ENCODE data around the gene CLEC14A.
A peak's percentile ranks its signal among the peaks of the same experiment; 100 is the strongest.

Gene CLEC14A

GRCh38 chr14:38248321-38249028, 7.4 kb downstream of the CLEC14A start:
- no peak for DNase-seq

DNA sequence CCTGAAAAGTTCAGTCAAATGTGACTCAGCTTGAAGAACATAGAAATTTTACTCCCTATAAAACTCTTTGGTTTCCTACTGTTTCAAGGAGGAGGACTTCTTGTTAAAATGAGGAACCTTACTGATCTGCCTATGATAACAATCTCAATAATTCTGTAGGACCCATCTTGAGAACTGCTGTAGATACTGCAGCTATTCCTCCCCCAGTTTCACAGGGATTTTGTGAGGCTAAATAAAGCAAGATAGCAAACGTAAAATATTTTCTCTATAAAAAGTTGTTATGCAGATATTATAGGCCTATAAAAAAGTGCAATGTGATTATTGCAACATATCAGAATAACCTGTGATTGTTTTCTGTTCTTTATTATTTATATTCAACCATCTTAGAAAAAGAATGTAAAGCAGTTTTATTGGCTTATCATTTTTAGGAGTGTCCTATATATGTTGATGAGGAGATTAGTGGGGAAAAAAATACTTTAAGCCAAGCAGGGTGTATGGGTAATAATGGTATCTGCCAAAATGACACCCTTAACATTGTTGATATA, 12.1 kb downstream of the CLEC14A start:
- DNase-seq: no peak

DNA sequence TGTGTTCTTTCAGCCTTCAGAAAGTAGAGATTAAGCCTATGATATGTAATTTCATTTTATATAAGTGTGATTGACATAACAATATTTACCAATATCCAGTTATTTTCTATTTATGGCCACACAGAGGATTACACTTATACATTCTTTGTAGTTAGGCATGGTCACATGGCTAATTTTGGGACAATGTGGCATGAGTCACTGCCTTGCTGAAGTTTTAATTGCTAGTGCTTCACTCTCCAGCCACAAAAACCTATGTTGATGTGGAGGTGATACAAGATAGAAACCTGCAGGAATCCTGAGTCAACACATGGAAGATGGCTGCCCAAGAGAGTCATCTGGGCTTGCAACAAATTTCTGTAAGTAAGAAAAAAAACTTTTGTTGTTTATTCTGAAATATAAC, 17.0 kb downstream of the CLEC14A start:
- no peak for DNase-seq

- no peak for DNase-seq
These were observed 17.6 kb downstream of the CLEC14A start for GRCh38 chr14:38238332-38238731.

GRCh38 chr14:38233218-38233617, 22.7 kb downstream of the CLEC14A start:
- DNase-seq: no peak

GRCh38 chr14:38226366-38226765, 29.5 kb downstream of the CLEC14A start:
- no peak for DNase-seq

- DNase-seq: no peak
These were observed 29.9 kb downstream of the CLEC14A start for GRCh38 chr14:38225946-38226345.

DNA sequence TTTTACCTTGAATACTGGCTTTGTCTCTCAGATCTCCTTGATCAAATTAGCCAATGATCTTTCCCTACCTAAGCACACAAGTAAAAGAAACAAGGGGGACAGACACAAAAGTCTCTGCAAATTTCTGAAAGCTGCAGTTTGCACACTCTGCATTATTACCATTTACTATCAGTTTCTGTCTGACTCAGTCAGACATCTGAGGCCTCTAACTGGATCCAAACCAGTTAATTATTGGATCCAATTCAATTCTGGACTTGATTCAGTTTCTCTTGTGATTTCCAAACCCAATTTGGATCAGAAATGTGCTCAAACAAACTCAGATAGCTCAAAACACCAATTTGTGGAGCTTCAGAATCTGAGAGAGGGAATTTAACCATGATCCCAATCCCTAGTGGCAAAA, 31.6 kb downstream of the CLEC14A start:
- DNase-seq: peak in 1 of 2 experiments; percentile 20

DNA sequence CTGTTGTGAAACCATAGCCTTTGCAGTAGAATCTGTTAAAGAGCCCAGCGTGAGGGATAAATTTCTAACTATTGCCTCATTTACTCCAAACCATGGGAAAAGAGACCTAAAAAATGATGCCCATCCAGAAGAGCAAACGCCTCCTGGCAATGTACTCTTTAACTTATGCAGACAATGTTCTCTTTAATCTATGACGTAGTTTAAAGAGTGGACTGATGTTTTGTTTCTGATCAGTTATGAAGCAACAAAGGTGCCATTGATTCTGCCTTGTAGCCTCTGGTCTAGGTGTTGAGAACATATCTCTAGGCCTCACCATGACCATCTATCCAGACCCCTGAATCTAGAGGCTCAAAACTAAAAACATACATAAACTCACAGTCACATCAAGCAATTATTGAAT, 34.8 kb downstream of the CLEC14A start:
- no peak for DNase-seq

DNA sequence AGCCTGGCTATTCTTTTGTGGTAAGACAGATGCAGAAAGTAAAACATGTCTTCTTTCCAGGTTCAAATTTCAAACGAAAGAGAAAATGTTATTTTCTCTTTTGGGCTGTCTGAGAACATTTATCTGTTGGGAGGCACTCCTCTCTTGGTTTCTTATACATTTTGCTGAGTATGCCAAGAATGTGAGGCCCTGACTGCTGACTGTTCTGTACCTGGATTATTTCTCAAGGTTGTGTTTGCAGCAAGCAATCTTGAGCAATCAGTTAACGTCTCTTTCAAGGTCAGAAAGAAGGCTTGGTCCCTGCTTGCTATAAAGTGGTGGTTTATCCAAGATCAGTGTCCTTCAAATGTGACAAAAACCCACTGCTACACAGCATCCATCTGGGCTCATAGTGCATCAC, 38.3 kb downstream of the CLEC14A start:
- no peak for DNase-seq

DNA sequence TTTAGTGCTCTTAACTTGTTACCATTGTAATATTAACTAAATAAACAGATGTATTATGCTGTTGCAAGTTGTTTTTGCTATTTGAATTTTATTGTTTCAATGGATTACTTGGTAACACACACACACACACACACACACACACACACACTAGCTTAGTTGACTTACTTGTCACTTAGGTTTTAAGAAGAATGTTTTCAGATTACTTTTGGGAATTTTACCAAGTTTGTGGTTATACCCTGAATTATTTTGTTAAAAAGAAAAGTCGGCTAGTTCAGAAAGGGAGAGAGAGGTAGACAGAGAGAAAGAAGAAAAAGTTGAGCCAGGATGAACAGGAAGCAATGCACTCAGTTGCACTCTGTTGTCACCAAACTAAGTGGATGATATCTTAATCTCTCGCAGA, 42.9 kb downstream of the CLEC14A start:
- DNase-seq: no peak

DNA sequence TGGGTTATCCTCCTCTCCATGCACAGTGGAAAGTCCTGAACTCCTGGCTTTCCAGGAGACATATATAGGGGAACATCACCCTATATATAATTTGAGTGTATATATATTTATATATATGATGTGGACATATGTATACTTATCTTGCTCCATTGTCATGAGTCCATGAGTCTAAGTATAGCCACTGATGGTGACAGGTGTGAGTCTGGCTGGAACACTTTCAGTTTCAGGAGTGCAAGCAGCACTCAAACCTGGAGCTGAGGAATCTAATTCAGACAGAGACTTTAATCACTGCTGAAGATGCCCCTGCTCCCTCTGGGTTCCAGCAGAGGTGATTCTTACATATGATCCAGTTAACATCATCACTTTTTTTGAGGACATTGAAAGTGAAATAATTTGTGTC, 43.8 kb downstream of the CLEC14A start:
- DNase-seq: no peak

DNA sequence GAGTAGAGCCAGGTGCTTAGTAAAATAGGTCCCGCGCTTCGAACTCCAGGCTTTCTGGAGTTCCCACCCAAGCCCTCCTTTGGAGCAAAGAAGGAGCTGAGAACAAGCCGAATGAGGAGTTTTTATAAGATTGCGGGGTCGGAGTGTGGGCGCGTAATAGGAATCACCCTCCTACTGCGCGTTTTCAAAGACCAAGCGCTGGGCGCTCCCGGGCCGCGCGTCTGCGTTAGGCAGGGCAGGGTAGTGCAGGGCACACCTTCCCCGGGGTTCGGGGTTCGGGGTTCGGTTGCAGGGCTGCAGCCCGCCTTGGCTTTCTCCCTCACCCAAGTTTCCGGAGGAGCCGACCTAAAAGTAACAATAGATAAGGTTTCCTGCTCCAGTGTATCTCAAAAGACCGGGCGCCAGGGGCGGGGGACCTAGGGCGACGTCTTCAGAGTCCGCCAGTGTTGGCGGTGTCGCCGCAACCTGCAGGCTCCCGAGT, 44.6 kb downstream of the CLEC14A start:
- no peak for DNase-seq

- DNase-seq: no peak
These were observed 45.2 kb downstream of the CLEC14A start for GRCh38 chr14:38210587-38211216.

DNA sequence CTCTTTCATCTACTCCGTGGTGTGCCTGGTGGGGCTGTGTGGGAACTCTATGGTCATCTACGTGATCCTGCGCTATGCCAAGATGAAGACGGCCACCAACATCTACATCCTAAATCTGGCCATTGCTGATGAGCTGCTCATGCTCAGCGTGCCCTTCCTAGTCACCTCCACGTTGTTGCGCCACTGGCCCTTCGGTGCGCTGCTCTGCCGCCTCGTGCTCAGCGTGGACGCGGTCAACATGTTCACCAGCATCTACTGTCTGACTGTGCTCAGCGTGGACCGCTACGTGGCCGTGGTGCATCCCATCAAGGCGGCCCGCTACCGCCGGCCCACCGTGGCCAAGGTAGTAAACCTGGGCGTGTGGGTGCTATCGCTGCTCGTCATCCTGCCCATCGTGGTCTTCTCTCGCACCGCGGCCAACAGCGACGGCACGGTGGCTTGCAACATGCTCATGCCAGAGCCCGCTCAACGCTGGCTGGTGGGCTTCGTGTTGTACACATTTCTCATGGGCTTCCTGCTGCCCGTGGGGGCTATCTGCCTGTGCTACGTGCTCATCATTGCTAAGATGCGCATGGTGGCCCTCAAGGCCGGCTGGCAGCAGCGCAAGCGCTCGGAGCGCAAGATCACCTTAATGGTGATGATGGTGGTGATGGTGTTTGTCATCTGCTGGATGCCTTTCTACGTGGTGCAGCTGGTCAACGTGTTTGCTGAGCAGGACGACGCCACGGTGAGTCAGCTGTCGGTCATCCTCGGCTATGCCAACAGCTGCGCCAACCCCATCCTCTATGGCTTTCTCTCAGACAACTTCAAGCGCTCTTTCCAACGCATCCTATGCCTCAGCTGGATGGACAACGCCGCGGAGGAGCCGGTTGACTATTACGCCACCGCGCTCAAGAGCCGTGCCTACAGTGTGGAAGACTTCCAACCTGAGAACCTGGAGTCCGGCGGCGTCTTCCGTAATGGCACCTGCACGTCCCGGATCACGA, 46.0 kb downstream of the CLEC14A start:
- no peak for DNase-seq

- DNase-seq: peak in 1 of 2 experiments; percentile 53
These were observed 47.0 kb downstream of the CLEC14A start for GRCh38 chr14:38208618-38209562.

DNA sequence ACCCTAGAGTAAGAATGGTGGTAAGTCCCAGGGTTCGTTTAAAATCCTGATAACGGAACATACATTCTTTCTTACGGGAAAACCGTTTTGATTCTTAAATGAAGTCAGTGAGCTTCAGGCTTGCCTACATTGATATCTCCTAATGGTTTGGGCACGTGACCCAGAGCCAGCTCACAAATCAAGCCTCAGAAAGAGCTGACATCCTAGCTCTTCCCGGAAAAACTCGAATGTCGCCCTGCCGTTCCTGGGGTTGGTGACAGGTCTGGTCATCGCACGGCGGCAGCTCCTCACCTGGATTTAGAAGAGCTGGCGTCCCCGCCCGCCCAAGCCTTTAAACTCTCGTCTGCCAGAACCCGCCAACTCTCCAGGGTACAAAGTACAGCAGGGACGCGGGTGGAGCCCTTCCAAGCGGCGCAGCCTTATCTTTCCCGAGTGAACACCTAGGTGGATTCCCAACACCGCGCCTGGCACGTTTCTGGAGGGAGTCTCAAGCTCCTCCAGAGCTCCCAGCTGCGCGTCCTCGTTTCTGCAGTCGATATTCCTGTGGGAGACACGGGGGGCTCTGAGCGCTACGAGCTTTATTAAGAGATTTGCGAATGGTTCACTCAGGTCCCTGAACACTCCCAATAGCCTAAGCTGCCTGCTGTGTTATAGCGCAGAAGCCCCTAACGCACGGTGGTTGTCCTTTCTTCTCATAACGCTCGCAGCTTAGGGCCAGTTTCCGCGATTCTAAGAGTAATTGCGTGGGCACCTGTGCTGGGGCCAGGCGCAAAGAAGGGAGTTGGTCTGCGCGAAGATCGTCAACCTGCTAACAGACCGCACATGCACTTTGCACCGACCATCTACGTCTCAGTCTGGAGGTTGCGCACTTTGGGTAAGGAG, 47.9 kb downstream of the CLEC14A start, which contains the start of gene SSTR1:
Gene SSTR1, plus strand, starts transcription at position 169 of the 882 bp plus-strand sequence. CDS start 1,486 bp downstream, outside the sequence.
- DNase-seq: no peak

DNA sequence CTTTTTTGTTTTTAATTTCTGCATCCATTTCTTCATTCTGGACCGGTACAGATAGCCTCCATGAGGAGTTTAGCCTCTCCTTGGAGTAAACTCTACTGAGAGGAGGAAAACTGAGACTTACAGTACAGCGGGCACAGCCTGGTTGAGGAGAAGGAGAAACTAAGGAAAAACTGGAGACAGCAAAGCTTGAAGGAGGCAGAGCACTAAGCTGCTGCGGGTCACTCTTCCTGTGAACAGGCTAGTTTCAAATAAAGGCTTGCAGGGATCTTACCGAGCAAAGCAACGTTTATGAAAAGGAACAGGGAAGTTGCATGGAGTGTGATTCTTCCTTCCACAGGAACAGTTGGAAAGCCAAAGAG, 48.5 kb downstream of the CLEC14A start:
- DNase-seq: no peak

DNA sequence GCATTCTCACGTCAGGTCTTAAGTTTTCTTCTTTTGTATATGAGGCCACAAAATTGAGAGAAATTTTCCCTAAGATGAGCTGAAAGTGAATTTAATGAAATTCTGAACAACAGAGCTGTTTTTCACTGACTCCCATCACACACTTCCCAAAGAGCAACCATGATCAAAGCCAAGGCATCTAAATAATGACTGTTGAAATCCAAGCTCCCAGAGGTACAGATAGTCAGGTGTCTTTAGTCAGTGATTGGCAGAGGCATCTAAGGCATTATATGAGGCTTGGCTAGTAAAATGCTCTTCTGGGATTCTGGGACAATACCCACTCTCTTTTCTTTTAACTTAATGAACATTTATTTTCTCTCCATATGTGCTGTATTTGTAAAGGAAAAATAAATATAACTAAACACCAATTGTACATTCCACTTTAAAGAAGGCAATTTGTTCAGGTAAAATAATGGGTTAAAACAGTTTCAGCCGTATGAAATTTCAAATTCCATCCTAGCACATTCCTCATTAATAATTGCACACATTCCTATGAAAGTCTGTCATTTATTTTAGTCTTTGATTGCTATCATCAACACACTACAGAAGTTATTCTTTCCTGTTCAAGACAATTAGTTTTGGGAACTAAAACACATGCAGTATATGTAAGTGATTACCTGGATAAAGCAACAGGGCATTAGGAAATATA, 49.1 kb downstream of the CLEC14A start:
- DNase-seq: no peak

All from NCI-H446 (cell line).